GM12878 (cell line): ENCODE results near the gene GALNT3.

ENCODE experiments used
- CTCF ChIP-seq, 3 experiments: IDR thresholded peaks in 2 of 3; conservative IDR thresholded peaks in 1 of 3; 2 replicates each; pipeline ENCODE4 v1.5.1; 2011; ENCODE audit warnings: low read depth in 3 of 3, low read length in 3 of 3, mild to moderate bottlenecking in 3 of 3, control low read depth in 2 of 3, moderate library complexity in 2 of 3, inconsistent platforms in 1 of 3, mixed read lengths in 1 of 3; ENCODE audit not compliant: control insufficient read depth in 2 of 3, insufficient read depth in 1 of 3; ENCODE audit errors: extremely low read depth in 1 of 3
- EGR1 ChIP-seq, 2 experiments: IDR thresholded peaks; 1 replicate in 1 of 2; 2 replicates in 1 of 2; pipeline ENCODE4 v1.6.1; 2011 to 2012; ENCODE audit warnings: low read depth in 2 of 2, low read length in 2 of 2, borderline replicate concordance in 1 of 2, mild to moderate bottlenecking in 1 of 2, moderate library complexity in 1 of 2
- EP300 ChIP-seq, 2 experiments: fragments of 150-350 bp in 1 of 2; IDR thresholded peaks; 2 replicates each; pipeline ENCODE4 v1.6.1; 2011 to 2012; ENCODE audit warnings: low read depth in 2 of 2, low read length in 2 of 2, borderline replicate concordance in 1 of 2, improper control_type of control experiment in 1 of 2, inconsistent platforms in 1 of 2; ENCODE audit not compliant: control insufficient read depth in 1 of 2
- MXI1 ChIP-seq: fragments of 150-350 bp; IDR thresholded peaks from 2 replicates; pipeline ENCODE4 v1.6.1; 2011; ENCODE audit warnings: low read depth, mild to moderate bottlenecking, inconsistent platforms, low read length, improper control_type of control experiment
- POLR2A ChIP-seq: IDR thresholded peaks from 2 replicates; pipeline ENCODE4 v1.6.1; 2011; ENCODE audit warnings: low read depth, mild to moderate bottlenecking, low read length
- SMAD1 ChIP-seq: fragments of 450-650 bp; IDR thresholded peaks from 2 replicates; pipeline ENCODE4 v1.6.1; 2018; ENCODE audit warnings: mild to moderate bottlenecking, low read depth; ENCODE audit not compliant: partially characterized antibody
- TAF1 ChIP-seq: IDR thresholded peaks from 2 replicates; pipeline ENCODE4 v1.6.1; 2011; ENCODE audit warnings: mild to moderate bottlenecking, low read depth, low read length, borderline replicate concordance
- TBL1XR1 ChIP-seq: IDR thresholded peaks from 2 replicates; pipeline ENCODE4 v1.6.1; 2012; ENCODE audit warnings: low read depth, low read length, improper control_type of control experiment
- ZNF274 ChIP-seq: IDR thresholded peaks from one replicate; pipeline ENCODE4 v1.8.0; 2011; ENCODE audit not compliant: insufficient read length, insufficient read depth

GRCh38 chr2:165820296-165820695, 26.2 kb upstream of the GALNT3 start:
- no peak for TF ChIP-seq ZNF274
- no peak for TF ChIP-seq TBL1XR1
- no peak for TF ChIP-seq TAF1
- TF ChIP-seq EP300 (IDR thresholded peaks at IDR 0.05; ENCODE audit: borderline replicate concordance in 1 of 2, control insufficient read depth in 1 of 2, low read depth in 2 of 2, low read length in 2 of 2) = no peak
- no peak for TF ChIP-seq POLR2A
- TF ChIP-seq SMAD1 = no peak
- TF ChIP-seq EGR1 (IDR thresholded peaks at IDR 0.05; ENCODE audit: borderline replicate concordance in 1 of 2, low read depth in 2 of 2, low read length in 2 of 2) = no peak
- TF ChIP-seq CTCF (IDR thresholded peaks at IDR 0.05 in 2 of 3, conservative IDR thresholded peaks at IDR 0.05 in 1 of 3; ENCODE audit: control insufficient read depth in 2 of 3, extremely low read depth in 1 of 3, insufficient read depth in 1 of 3, low read depth in 3 of 3, low read length in 3 of 3) = no peak
- no peak for TF ChIP-seq MXI1
